GM18519 (cell line): ENCODE measurements around the gene DENND4A.

Experiments used
- ATAC-seq: cut with Tn5 transposase; IDR thresholded peaks from one replicate; pipeline ENCODE4 v1.9.1; 2021; ENCODE audit warnings: mild to moderate bottlenecking, moderate library complexity; ENCODE audit not compliant: unreplicated experiment, low FRiP score

DENND4A gene

GRCh38 chr15:65690173-65690572 is 101.9 kb downstream of the DENND4A start:
- ATAC-seq, result no peak

- no peak for ATAC-seq
These were observed 103.6 kb downstream of the DENND4A start for GRCh38 chr15:65688462-65688861.

DNA sequence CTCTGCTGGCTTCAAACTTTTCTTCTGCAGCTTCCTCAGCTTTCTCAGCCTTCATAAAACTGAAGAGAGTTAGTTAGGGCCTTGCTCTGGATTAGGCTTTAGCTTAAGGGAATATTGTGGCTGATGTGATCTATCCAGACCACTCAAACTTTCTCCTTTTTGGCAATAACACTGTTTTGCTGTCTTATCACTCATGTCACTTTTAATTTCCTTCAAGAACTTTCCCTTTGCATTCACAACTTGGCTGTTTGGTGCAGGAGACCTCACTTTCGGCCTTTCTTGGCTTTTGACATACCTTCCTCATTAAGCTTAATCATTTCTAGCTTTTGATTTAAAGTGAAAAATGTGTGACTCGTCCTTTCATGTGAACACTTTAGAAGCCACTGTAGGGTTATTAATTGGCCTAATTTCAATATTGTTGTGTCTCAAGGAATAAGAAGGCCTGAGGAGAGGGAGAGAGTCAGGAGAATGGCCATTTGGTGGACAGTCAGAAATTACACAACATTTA is 109.6 kb downstream of the DENND4A start:
- ATAC-seq, result no peak

DNA sequence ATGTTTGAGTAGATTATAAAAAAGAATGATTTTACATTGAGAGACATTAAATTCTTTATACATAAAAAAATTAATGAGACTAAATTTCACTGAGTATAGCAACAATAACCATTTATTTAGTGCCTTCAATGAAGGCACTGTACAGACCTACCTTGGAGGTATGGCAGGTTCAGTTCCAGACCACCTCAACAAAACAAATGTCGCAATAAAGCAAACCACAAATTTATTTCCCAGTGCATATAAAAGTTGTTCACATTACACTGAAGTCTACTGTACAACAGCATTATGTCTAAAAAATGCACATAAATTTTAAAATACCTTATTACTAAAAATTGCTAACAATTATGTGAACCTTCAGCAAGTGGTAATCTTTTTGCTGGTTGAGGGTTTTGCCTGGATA is 111.5 kb downstream of the DENND4A start:
- no peak for ATAC-seq

GRCh38 chr15:65676123-65676522 is 116.0 kb downstream of the DENND4A start:
- ATAC-seq, result no peak

DNA sequence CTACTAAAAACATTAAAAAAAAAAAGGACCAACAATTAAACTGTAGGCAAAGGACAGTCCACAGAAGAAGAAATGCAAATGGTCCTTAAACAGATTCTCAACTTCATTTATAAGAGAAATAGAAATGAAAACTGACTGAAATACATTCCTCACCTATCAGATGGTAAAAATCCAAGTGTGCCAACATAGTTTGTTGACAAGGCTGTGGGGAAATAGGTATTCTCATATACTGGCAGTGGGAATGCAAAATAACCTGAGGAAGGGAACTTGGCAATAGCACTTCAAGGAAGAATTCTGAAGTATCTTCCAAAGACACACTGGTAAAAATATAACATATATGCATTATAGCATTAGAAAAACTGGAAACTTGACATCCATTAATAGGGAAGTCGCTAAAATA is 116.5 kb downstream of the DENND4A start:
- ATAC-seq, result no peak

DNA sequence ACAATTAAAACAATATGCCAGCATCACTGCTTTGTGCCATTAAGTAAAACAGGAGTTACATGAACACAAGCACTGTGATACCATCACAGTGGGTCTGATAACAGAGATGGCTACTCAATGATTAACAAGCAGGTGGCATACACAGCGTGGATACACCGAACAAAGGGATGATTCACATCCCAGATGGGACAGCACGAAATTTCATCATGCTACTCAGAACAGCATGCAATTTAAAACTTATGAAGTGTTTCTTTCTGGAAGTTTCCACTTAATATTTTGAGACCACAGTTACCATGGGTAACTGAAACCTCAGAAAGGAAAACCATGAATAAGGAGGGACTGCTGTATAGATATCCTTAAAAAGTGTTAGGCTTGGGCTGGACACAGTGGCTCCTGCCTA is 125.8 kb downstream of the DENND4A start:
- ATAC-seq, result no peak

DNA sequence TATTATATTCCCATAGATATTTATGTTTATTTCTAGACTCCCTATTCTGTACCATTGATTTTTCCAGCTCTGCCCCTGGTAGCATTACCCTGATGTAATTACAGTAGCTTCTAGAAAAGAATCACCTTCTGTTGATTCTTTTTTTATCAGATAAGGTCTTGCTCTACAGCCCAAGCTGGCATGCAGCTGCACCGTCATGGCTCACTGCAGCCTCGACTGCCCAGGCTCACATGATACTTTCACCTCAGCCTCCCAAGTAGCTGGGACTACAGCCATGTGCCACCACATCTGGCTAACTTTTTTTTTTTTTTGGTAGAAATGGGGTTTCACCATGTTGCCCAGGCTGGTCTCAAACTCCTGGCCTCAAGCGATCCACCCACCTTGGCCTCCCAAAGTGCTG is 128.6 kb downstream of the DENND4A start:
- no peak for ATAC-seq

- ATAC-seq, result no peak
These were observed 131.2 kb downstream of the DENND4A start for GRCh38 chr15:65660927-65661326.

DNA sequence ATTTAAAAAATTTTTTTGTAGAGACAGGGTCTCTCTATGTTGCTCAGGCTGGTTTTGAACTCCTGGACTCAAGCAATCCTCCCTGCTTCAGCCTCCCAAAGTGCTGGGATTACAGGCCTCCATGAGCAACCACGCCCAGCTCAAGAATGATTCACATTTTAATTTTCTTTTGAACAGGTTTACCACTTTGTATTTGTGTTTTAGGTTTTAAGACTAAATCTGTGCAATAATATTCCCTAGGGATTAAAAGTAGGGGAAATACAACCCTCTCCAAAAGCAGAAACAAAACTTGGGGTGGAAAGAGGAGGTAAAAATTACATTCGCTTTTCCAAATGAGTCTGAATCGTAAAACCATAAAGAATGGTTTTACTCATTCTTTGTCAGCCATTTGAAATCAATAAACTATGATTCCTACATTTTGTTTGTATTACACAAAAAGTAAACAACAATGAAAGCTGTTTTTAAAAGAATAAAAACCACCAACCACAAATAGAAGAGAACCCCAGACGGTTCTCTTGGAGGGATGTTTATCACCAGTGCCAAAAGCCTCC is 132.5 kb downstream of the DENND4A start:
- no peak for ATAC-seq

DNA sequence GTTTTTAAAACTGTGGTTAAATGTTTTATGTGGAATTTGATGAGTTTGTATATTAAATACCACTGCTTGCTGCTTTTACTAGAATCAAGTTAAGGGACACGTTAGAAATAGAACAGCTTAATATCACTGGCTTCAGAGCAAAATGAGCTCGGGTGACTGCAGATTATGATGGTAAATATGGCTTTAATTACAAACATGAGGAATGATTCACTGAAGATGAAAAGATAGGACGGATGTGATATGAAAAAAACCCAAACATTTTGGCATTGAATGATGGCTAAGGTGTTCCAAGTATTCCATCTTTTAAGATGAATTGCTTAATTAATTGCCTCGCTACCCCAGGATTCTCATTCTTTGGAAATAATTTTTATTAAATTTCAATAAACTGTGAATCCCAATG is 136.6 kb downstream of the DENND4A start:
- ATAC-seq, result no peak

GRCh38 chr15:65655026-65655425 is 137.1 kb downstream of the DENND4A start:
- ATAC-seq, result no peak

- ATAC-seq, result no peak
These were observed 138.1 kb downstream of the DENND4A start for GRCh38 chr15:65653801-65654521.

DNA sequence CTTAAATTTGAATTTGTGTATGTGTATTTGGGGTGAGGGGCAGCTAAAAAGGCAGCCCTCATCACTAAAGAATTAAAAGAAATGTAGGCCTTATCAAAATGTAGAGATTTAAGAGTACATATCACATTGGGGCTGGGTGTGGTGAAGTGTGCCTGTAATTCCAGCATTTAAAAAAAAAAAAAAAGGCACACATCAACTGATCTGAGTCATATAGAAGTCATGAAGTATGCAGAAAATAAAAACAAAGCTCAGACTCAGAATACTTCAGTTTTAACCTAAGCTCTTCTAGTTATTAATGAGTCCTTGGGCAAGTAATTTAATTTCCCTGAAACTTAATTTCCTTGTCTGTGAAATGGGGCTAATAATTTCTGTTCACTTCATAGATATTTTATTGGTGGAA is 138.8 kb downstream of the DENND4A start:
- ATAC-seq, result no peak

DNA sequence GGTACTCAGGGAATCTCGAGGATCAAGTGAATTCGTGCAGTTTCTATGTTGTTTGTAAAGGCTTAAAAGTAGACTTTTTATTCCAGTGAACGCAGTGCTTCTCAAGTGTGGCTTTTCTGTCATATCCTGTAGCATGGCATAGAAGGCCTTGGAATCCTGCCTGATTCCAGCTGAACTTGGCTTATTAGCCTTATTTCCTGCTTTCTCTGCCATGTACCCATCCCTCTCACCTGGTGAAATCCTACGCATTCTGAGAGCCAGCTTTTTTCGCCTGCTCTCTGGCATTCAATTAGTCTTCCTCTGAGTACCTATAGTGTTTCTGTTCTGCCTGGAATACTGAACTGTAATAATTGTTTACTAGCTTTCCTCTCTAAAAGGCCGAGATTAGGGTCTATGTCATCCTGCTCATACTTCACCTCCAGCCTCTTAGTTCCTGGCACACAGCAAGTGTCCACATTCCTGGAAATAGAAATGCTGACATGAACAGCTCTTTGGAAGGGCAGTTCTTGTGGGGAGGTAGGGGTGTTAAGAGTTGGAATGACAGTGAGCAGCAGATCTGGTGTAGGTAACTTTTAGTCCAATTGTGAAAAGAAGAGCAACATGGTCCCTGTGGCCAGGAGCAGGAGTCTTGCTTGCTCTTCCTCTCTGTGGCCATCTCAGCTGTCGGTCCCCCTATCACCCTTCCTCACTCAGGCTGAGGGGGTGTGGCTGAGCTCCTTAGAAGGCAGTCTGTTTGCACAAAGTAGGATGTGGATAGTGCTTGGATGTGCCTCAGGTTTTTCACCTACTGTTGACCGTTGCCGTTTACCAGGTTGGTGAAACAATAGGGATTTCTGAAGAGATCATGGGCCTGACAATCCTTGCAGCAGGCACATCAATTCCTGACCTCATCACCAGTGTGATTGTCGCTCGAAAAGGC is 140.0 kb downstream of the DENND4A start:
- ATAC-seq, result no peak

GRCh38 chr15:65651042-65651322 is 141.1 kb downstream of the DENND4A start:
- no peak for ATAC-seq

GRCh38 chr15:65650312-65651041 is 141.6 kb downstream of the DENND4A start:
- ATAC-seq, result no peak

GRCh38 chr15:65646486-65646885 is 145.6 kb downstream of the DENND4A start:
- ATAC-seq, result no peak

DNA sequence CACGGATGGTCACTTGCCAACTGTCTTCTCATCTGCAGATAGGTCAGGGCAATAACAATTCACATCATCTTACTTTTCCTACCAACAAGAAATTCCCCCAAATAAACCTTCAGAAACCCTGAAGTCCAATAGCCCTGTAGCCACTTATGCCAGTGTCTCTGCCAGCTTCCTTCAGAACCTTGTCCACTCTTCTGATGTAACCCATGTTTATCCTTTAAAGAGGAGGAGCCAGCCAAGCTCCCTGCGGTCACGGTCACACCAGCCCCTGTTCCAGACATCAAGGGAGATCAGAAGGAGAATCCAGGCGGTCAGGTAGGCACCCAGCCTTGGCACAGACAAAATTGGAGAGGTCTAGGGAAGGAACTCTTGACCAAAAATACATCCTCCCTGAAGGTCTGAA is 146.7 kb downstream of the DENND4A start:
- ATAC-seq, result no peak

DNA sequence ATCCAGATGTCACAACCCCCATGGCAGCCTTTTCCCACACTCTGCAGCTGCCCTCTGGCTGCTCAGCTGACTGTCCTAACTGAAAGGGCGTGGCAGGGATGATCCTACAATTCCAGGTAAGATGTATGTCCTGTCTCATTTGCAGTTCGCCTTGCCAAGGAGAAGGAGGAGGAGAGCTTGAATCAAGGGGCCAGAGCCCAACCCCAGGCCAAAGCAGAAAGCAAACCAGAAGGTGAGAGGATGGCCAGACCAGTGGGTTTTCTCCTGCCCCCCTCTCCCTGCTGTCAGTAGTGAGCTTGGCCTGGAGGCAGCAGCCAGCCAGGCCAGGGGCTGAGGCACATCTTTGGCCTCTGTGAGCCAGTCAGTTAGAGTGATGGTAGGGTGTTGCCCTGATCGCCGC is 147.8 kb downstream of the DENND4A start:
- no peak for ATAC-seq

- ATAC-seq, result no peak
These were observed 149.5 kb downstream of the DENND4A start for GRCh38 chr15:65642594-65642993.
